ENCODE measurements around the gene SCNM1.
"Not testable (repeated sequence)": the region's sequence is repeated elsewhere in the genome, so short reads cannot be mapped to it uniquely, and the experiment has no call there.

The SCNM1 gene

DNA sequence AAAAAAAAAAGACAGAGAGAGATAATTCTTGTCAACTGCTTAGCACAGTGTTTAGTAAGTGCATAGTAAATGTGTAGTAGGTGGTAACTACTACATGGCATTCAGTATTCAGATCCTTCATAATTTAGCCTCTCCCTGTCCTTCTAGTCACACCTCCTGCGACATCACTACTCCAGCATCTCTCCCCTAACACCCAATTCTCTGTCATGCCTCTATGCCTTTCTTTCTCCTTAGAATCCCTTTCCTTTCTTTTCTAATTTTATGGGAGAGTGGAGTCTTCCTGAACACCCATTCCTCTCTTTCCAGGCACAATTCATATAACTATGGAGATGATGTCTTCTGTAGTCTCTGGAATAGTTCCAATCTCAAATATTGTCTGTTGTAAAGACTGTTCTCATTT lies 27.9 kb downstream of the SCNM1 start:
- DNase-seq, result no peak

- DNase-seq, result not testable (repeated sequence)
Measured at GRCh38 chr1:151194894-151195594, 29.1 kb downstream of the SCNM1 start.

- DNase-seq, result peak in 5 of 6 experiments; percentile 30 to 68 (median 52)
Measured at GRCh38 chr1:151196292-151196800, 30.4 kb downstream of the SCNM1 start.

- DNase-seq, result no peak
Measured at GRCh38 chr1:151197863-151198253, 31.9 kb downstream of the SCNM1 start.

DNA sequence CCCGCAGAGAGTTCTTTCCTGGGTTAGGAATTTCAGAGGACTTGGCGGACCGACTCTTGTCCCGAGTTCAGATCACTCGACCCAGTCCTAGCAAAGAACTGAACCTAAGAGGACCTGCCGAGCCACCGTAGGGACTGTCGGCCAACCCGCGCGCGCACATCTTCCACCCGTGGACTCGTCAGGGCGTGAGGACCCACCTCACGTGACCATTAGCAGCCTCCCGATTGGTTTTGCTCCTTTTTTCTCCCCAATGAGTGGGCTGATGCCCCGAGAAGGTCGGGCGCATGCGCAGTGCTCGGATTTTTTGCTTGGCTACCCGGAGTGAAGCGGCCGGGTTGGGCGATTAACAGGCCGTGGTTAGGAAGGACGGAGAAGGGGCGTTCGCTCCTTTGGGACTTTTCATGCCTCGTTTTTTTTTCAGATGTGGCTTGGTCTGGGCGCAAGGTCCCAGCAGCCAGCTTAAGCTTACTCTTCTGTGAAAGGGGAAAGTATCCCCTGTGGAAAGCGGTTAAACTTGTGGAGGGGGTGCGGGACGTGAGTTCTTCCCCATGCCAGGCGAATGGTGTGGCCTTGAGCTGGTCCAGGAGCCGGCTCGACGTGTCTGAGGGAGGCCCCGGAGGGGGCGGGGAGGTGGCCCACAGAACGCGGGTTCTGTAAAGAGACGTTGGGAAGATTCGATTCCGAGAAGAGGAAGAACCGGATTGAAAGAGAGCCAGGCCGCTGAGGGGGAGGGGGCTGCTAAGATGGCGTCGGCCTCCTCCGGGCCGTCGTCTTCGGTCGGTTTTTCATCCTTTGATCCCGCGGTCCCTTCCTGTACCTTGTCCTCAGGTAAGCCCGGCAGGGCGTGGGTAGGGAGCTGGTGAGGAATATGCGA lies 32.5 kb downstream of the SCNM1 start, which contains the start of gene PIP5K1A:
Gene PIP5K1A, plus strand, starts transcription at position 299 of the 874 bp plus-strand sequence. Its CDS starts 445 bp downstream, at position 744.
- peak; percentile 96 to 99 (median 97) for DNase-seq

DNA sequence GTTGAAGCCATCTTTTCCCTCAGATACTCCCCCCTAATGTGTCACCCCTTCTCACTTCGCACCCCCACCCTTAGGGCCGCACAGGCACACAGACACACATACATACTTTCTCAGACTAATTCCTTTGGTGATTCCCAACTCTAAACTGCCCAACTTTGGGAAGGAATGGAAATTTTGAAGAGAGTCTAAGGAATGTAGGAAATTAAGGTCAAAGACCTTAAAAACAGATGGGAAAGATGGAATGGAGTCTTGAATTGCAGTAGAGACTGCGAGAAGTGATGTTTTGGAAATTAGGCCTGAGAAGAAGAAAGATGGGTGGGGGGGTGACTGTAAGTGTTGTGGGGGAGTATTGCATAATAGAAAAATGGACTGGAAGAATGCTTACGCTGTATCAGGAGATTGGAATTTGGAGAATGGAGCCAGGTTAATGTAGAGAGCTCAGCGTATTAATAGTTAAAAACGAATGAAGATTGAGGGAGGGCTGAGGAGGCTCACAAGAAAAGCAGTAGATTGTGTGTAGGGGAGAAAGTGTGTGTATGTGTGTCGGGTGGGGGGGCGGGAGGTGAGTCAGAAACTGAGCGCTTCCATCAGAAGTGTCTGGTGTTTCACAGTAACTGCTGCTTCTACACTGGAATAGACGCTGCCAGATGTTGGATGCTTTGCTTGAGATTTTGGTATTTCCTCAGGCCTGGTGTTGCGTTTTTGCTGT lies 34.1 kb downstream of the SCNM1 start:
- DNase-seq, result peak in 2 of 6 experiments; percentile 3 to 4

DNA sequence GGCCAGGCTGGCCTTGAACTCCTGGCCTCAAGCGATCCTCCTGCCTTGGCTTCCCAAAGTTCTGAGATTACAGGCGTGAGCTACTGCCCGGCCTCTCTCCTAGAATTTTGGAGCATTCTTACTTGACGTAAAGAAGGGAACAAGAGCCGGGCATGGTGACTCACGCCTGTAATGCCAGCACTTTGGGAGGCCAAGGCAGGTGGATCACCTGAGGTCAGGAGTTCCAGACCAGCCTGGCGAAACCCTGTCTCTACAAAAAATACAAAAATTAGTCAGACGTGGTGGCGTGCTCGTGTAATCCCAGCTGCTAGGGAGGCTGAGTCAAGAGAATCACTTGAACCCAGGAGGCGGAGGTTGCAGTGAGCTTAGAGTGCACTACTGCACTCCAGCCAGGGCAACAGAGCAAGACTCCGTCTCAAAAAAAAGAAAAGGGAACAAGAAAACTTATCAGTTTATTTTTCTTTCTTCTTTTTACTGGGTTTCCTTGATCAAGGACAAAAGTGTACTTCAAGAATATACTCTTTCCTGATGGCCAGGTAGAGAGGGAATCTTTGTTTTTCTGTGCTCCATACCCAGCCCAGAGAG lies 39.5 kb downstream of the SCNM1 start:
- DNase-seq, result not testable (repeated sequence)

GRCh38 chr1:151210830-151211229 lies 44.9 kb downstream of the SCNM1 start:
- DNase-seq, result no peak

GRCh38 chr1:151211972-151212705 lies 46.2 kb downstream of the SCNM1 start:
- peak in 1 of 6 experiments; percentile 7 for DNase-seq

GRCh38 chr1:151213560-151213959 lies 47.6 kb downstream of the SCNM1 start:
- DNase-seq, result no peak
